Endothelial cell of umbilical vein (primary cell): Measurements from ENCODE around the gene NSUN4.
A peak's percentile ranks its signal among the peaks of the same experiment; 100 is the strongest.

ENCODE experiments used
- CTCF ChIP-seq, 2 donors: IDR thresholded peaks; 1 replicate in 1 of 2; 2 replicates in 1 of 2; pipeline ENCODE4 v1.5.1; 2011; ENCODE audit warnings: low read length in 2 of 2, mild to moderate bottlenecking in 2 of 2, moderate library complexity in 2 of 2, control low read depth in 1 of 2, inconsistent platforms in 1 of 2, low read depth in 1 of 2; ENCODE audit not compliant: insufficient read depth in 1 of 2; ENCODE audit errors: extremely low read depth in 1 of 2
- EZH2 ChIP-seq: IDR thresholded peaks from 2 replicates; pipeline ENCODE4 v1.6.1; 2012; ENCODE audit warnings: borderline replicate concordance, low read depth, mild to moderate bottlenecking, moderate library complexity, low read length, inconsistent platforms; ENCODE audit not compliant: severe bottlenecking
- GATA2 ChIP-seq: IDR thresholded peaks from 2 replicates; pipeline ENCODE4 v1.7.0; 2011; ENCODE audit warnings: low read depth, mild to moderate bottlenecking, moderate library complexity, mixed read lengths, low read length; ENCODE audit not compliant: insufficient read length, insufficient read depth
- JUN ChIP-seq: IDR thresholded peaks from 2 replicates; pipeline ENCODE4 v1.6.1; 2011; ENCODE audit warnings: borderline replicate concordance, low read depth; ENCODE audit not compliant: insufficient read length, insufficient read depth
- MYC ChIP-seq: IDR thresholded peaks from one replicate; pipeline ENCODE4 v1.6.1; 2011; ENCODE audit warnings: mild to moderate bottlenecking, low read depth, low read length
- POLR2A ChIP-seq: IDR thresholded peaks from 2 replicates; pipeline ENCODE4 v1.6.1; 2012; ENCODE audit warnings: low read depth, mild to moderate bottlenecking, control low read depth, low read length
- POLR2AphosphoS5 ChIP-seq: IDR thresholded peaks from 2 replicates; pipeline ENCODE4 v1.6.1; 2012; ENCODE audit warnings: low read depth, mild to moderate bottlenecking, control low read depth, low read length, moderate library complexity; ENCODE audit not compliant: insufficient read depth

- TF ChIP-seq CTCF (IDR thresholded peaks at IDR 0.05; ENCODE audit: extremely low read depth in 1 of 2, insufficient read depth in 1 of 2, low read depth in 1 of 2, low read length in 2 of 2) (peak in 1 of 2 donors; percentile 35), MYC (no peak), POLR2A (peak; percentile 17), JUN (no peak), GATA2 (no peak), EZH2 (no peak), POLR2AphosphoS5 (peak; percentile 11)
Measured at GRCh38 chr1:46301808-46302640, 38.6 kb upstream of the NSUN4 start.
